IMR-90 (cell line): Measurements from ENCODE around the gene FGF4. TPM values are rescaled to one million over a fixed set of nuclear protein-coding genes. Genes with fewer than 3 reads are reported as not detected.

Source experiments
- ATAC-seq: fragments of 200-7000 bp; cut with Tn5 transposase; 2 replicates; pipeline ENCODE4 v1.9.1; 2020; ENCODE audit warnings: low read depth, mild to moderate bottlenecking, moderate library complexity
- BruUV-seq: library from RNA; stranded (reverse); fragments of 400-500 nt; replicated peaks from 2 replicates; lab custom pipeline; 2021; lab: Mats Ljungman, UMichigan
- CTCF ChIA-PET: fragments of 300-600 bp; formaldehyde crosslinking; extraction: SDS; loops from one replicate; lab custom pipeline; 2021; ENCODE audit warnings: antibody characterized with exemption; lab: Yijun Ruan, JAX
- POLR2A ChIA-PET: fragments of 300-600 bp; sonication (Branson Sonifier 250); formaldehyde crosslinking; loops from one replicate; lab custom pipeline; 2022; ENCODE audit warnings: antibody characterized with exemption; ENCODE audit not compliant: unreplicated experiment; lab: Charles Lee
- DNase-seq: peaks from one replicate; pipeline ENCODE4 v3.0.0; 2013
- H2AFZ ChIP-seq: replicated peaks from 2 replicates; pipeline ENCODE3; 2013; ENCODE audit warnings: low read length, mild to moderate bottlenecking; ENCODE audit not compliant: poor library complexity
- H2AK5ac ChIP-seq: 2 replicates; pipeline ENCODE4 v1.6.1; 2013; ENCODE audit warnings: low read depth, low read length, inconsistent platforms
- H2AK9ac ChIP-seq: replicated peaks from 2 replicates; pipeline ENCODE3; 2013; ENCODE audit warnings: mild to moderate bottlenecking, low read depth, low read length, moderate library complexity; ENCODE audit not compliant: poor library complexity
- H2BK120ac ChIP-seq: 2 replicates; pipeline ENCODE4 v1.6.1; 2013; ENCODE audit warnings: low read depth, low read length, inconsistent platforms
- H2BK15ac ChIP-seq: 3 replicates; pipeline ENCODE4 v1.6.1; 2013; ENCODE audit warnings: low read depth, low read length, inconsistent platforms
- H2BK20ac ChIP-seq: 2 replicates; pipeline ENCODE4 v1.6.1; 2013; ENCODE audit warnings: low read depth, mild to moderate bottlenecking, inconsistent platforms, low read length, moderate library complexity
- H2BK5ac ChIP-seq: 2 replicates; pipeline ENCODE4 v1.6.1; 2013; ENCODE audit warnings: mild to moderate bottlenecking, low read depth, low read length, inconsistent platforms; ENCODE audit not compliant: poor library complexity, severe bottlenecking
- H3K14ac ChIP-seq: replicated peaks from 2 replicates; pipeline ENCODE4 v1.6.1; 2013; ENCODE audit warnings: low read depth, low read length, inconsistent platforms
- H3K18ac ChIP-seq: 2 replicates; pipeline ENCODE4 v1.6.1; 2013; ENCODE audit warnings: low read depth, low read length, control low read depth
- H3K23ac ChIP-seq: 2 replicates; pipeline ENCODE4 v1.6.1; 2013; ENCODE audit warnings: low read depth, low read length, inconsistent platforms
- H3K27ac ChIP-seq: 2 replicates; pipeline ENCODE4 v1.5.1; 2013; ENCODE audit warnings: mild to moderate bottlenecking, control low read depth, low read length; ENCODE audit not compliant: insufficient read depth
- H3K27me3 ChIP-seq: 2 replicates; pipeline ENCODE4 v1.6.1; 2013; ENCODE audit warnings: low read length; ENCODE audit not compliant: control insufficient read depth, insufficient read depth
- H3K36me3 ChIP-seq: 2 replicates; pipeline ENCODE4 v1.6.1; 2013; ENCODE audit warnings: low read length, mixed read lengths; ENCODE audit not compliant: control insufficient read depth, insufficient read depth
- H3K4ac ChIP-seq: 2 replicates; pipeline ENCODE4 v1.6.1; 2013; ENCODE audit warnings: low read depth, low read length, inconsistent platforms
- H3K4me1 ChIP-seq: 2 replicates; pipeline ENCODE4 v1.6.1; 2013; ENCODE audit warnings: low read length, mixed read lengths; ENCODE audit not compliant: control insufficient read depth, insufficient read depth
- H3K4me2 ChIP-seq: 2 replicates; pipeline ENCODE4 v1.6.1; 2013; ENCODE audit warnings: low read depth, mild to moderate bottlenecking, control low read depth, low read length, moderate library complexity
- H3K4me3 ChIP-seq: 2 replicates; pipeline ENCODE4 v1.5.1; 2013; ENCODE audit warnings: low read depth, mild to moderate bottlenecking, control low read depth, low read length, moderate library complexity; ENCODE audit not compliant: insufficient read depth
- H3K56ac ChIP-seq: 2 replicates; pipeline ENCODE4 v1.6.1; 2013; ENCODE audit warnings: low read length, inconsistent platforms; ENCODE audit not compliant: insufficient read depth; ENCODE audit errors: extremely low read depth
- H3K79me1 ChIP-seq, 2 experiments: 2 replicates each; pipeline ENCODE4 v1.6.1; 2013; ENCODE audit warnings: low read length in 2 of 2, inconsistent platforms in 1 of 2, low read depth in 1 of 2
- H3K9ac ChIP-seq: 2 replicates; pipeline ENCODE4 v1.6.1; 2013; ENCODE audit warnings: low read depth, low read length, control low read depth
- H3K9me1 ChIP-seq: 2 replicates; pipeline ENCODE4 v1.6.1; 2013; ENCODE audit warnings: low read length, inconsistent platforms; ENCODE audit not compliant: insufficient read depth
- H3K9me3 ChIP-seq: 2 replicates; pipeline ENCODE4 v1.6.1; 2013; ENCODE audit warnings: low read length; ENCODE audit not compliant: control insufficient read depth, insufficient read depth
- H4K20me1 ChIP-seq: 2 replicates; pipeline ENCODE4 v1.6.1; 2013; ENCODE audit warnings: low read length, inconsistent platforms; ENCODE audit not compliant: insufficient read depth
- H4K5ac ChIP-seq: 2 replicates; pipeline ENCODE4 v1.6.1; 2013; ENCODE audit warnings: mild to moderate bottlenecking, low read depth, low read length, control low read depth
- H4K8ac ChIP-seq, 2 experiments: 2 replicates each; pipeline ENCODE4 v1.6.1; 2013; ENCODE audit warnings: low read depth in 2 of 2, low read length in 2 of 2, control low read depth in 1 of 2, inconsistent platforms in 1 of 2
- H4K91ac ChIP-seq: 2 replicates; pipeline ENCODE4 v1.6.1; 2013; ENCODE audit warnings: low read depth, low read length, inconsistent platforms; ENCODE audit not compliant: insufficient read depth
- BHLHE40 ChIP-seq: fragments of 150-350 bp; IDR thresholded peaks from 2 replicates; pipeline ENCODE4 v1.6.1; 2016; ENCODE audit warnings: mild to moderate bottlenecking, low read depth, low read length
- CEBPB ChIP-seq: IDR thresholded peaks from 2 replicates; pipeline ENCODE4 v1.6.1; 2012; ENCODE audit warnings: low read depth, low read length, improper control_type of control experiment
- CHD1 ChIP-seq: IDR thresholded peaks from 2 replicates; pipeline ENCODE4 v1.6.1; 2012; ENCODE audit warnings: low read depth, low read length, improper control_type of control experiment
- MAFK ChIP-seq: IDR thresholded peaks from 2 replicates; pipeline ENCODE4 v1.6.1; 2012; ENCODE audit warnings: low read depth, low read length, improper control_type of control experiment
- MAZ ChIP-seq: IDR thresholded peaks from 2 replicates; pipeline ENCODE4 v1.6.1; 2012; ENCODE audit warnings: low read depth, mild to moderate bottlenecking, low read length, improper control_type of control experiment, moderate library complexity, borderline replicate concordance
- MXI1 ChIP-seq: IDR thresholded peaks from 2 replicates; pipeline ENCODE4 v1.6.1; 2012; ENCODE audit warnings: low read depth, mild to moderate bottlenecking, low read length, moderate library complexity, borderline replicate concordance
- NFE2L2 ChIP-seq: fragments of 150-350 bp; IDR thresholded peaks from 2 replicates; pipeline ENCODE4 v1.6.1; 2016; ENCODE audit warnings: low read depth, mild to moderate bottlenecking, low read length
- POLR2A ChIP-seq: IDR thresholded peaks from 2 replicates; pipeline ENCODE4 v1.6.1; 2012; ENCODE audit warnings: mild to moderate bottlenecking, low read depth, low read length
- RAD21 ChIP-seq: IDR thresholded peaks from 2 replicates; pipeline ENCODE4 v1.6.1; 2012; ENCODE audit warnings: low read length, improper control_type of control experiment
- RCOR1 ChIP-seq: IDR thresholded peaks from 2 replicates; pipeline ENCODE4 v1.6.1; 2012; ENCODE audit warnings: mild to moderate bottlenecking, low read length, improper control_type of control experiment; ENCODE audit not compliant: insufficient replicate concordance
- RFX5 ChIP-seq: IDR thresholded peaks from 2 replicates; pipeline ENCODE4 v1.8.0; 2012; ENCODE audit warnings: low read depth, mild to moderate bottlenecking, low read length, moderate library complexity
- SMC3 ChIP-seq: fragments of 150-350 bp; IDR thresholded peaks from 2 replicates; pipeline ENCODE4 v1.6.1; 2016; ENCODE audit warnings: low read depth, mild to moderate bottlenecking, antibody characterized with exemption, low read length, moderate library complexity
- WGBS, 2 experiments: methylation state at CpG; one replicate each; pipeline versions ENCODE4 v1.1.5 to v1.1.7; 2013; ENCODE audit warnings: missing lambda C conversion rate in 2 of 2; ENCODE audit not compliant: insufficient read length in 1 of 2; ENCODE audit errors: extremely low coverage in 2 of 2; 5-methylcytosine and 5-hydroxymethylcytosine counted together
- dilution Hi-C: fragments of 300-500 bp; cut with HindIII; formaldehyde crosslinking; loops from one replicate; pipeline ENCODE4 v1.14.3; 2018; ENCODE audit warnings: low sequenced_read_pairs; ENCODE audit not compliant: unreplicated experiment
- in situ Hi-C: fragments of 300-500 bp; cut with MboI; formaldehyde crosslinking; loops from 3 replicates; pipeline ENCODE4 v1.14.3; 2019; ENCODE audit warnings: low sequenced_read_pairs, inconsistent platforms, mixed read lengths
- intact Hi-C: fragments of 100-400 bp; cut with micrococcal nuclease; formaldehyde crosslinking; loops from 2 replicates; pipeline ENCODE4 v1.10.0; 2022
- polyA plus RNA-seq, 3 experiments: library from polyadenylated mRNA; depleted of rRNA; stranded (reverse); fragments of >200 nt; gene quantifications; 2 replicates each; pipeline ENCODE4 v1.2.3, GENCODE V29; 2012; ENCODE audit warnings: low replicate concordance in 1 of 3
- total RNA-seq: library from RNA; depleted of rRNA; stranded (reverse); fragments of >200 nt; gene quantifications from 2 replicates; pipeline ENCODE4 v1.2.3, GENCODE V29; 2012
- TF ChIP-seq, protein P1 (sequence below): fragments of 150-350 bp; IDR thresholded peaks from 2 replicates; pipeline ENCODE4 v1.6.1; 2017; ENCODE audit warnings: mild to moderate bottlenecking, antibody characterized with exemption, low read length, low read depth
- TF ChIP-seq, protein P2 (sequence below): fragments of 150-350 bp; IDR thresholded peaks from 2 replicates; pipeline ENCODE4 v1.6.1; 2016; ENCODE audit warnings: low read depth, mild to moderate bottlenecking, low read length, moderate library complexity, borderline replicate concordance

FGF4 gene
- total and polyA plus RNA-seq, 2 of the 4 experiments (the other 2 are of a cell fraction), result not detected

DNA sequence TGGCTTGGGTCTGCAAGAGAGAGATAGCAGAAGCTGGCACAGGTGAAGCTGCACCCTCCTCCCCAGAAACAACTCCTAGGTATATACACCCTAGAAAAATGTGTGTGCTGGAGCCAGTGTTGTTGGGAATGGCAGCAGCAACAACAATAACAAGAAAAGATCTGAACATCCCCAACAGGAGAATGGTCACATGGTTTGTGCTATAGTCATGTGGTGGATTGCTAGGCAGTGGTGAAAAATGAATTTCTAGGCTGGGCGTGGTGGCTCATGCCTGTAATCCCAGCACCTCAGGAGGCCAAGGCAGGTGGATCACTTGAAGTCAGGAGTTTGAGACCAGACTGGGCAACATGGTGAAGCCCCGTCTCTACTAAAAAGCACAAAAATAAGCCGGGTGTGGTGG, 40.3 kb downstream of the FGF4 start:
- peaks cover 23% of the 10 kb centered on the region for H3K27me3 ChIP-seq
- no peak overlapping the region for H2BK5ac ChIP-seq
- no peaks in the 10 kb centered on the region for H3K4me1 ChIP-seq
- no peak overlapping the region for H3K18ac ChIP-seq
- H3K4me2 ChIP-seq, result no peak overlapping the region
- BruUV-seq, result no TSS peak
- H4K91ac ChIP-seq, result no peak overlapping the region
- no peak overlapping the region for H4K8ac ChIP-seq
- ChIA-PET POLR2A (no interaction called here), CTCF (no interaction called here)
- DNase-seq, result no peak
- H3K56ac ChIP-seq, result no peak overlapping the region
- intact Hi-C loops, result no loop called here
- no peak overlapping the region for H2BK120ac ChIP-seq
- H2AK9ac ChIP-seq, result no peak overlapping the region
- 71% methylated on average over 3 of the region's 3 CpGs; no CpG with 5 or more reads in 1 of the 2 experiments for WGBS, 2 experiments
- no peak overlapping the region for H3K9ac ChIP-seq
- H4K20me1 ChIP-seq, result no peaks in the 10 kb centered on the region
- H3K23ac ChIP-seq, result no peak overlapping the region
- dilution Hi-C loops, result no loop called here
- H3K4me3 ChIP-seq, result no peak overlapping the region
- H4K5ac ChIP-seq, result no peak overlapping the region
- H2BK20ac ChIP-seq, result no peak overlapping the region
- no peak overlapping the region for H3K14ac ChIP-seq
- in situ Hi-C loops, result no loop called here
- no peak overlapping the region for H2AK5ac ChIP-seq
- H2BK15ac ChIP-seq, result no peak overlapping the region
- H3K36me3 ChIP-seq, result no peaks in the 10 kb centered on the region
- TF ChIP-seq RFX5 (no peak), POLR2A (no peak), RAD21 (no peak), MAFK (no peak), BHLHE40 (no peak), CHD1 (no peak), RCOR1 (no peak), SMC3 (no peak), MXI1 (no peak), CEBPB (no peak), MAZ (no peak), NFE2L2 (no peak)
- TF ChIP-seq, protein P1, sequence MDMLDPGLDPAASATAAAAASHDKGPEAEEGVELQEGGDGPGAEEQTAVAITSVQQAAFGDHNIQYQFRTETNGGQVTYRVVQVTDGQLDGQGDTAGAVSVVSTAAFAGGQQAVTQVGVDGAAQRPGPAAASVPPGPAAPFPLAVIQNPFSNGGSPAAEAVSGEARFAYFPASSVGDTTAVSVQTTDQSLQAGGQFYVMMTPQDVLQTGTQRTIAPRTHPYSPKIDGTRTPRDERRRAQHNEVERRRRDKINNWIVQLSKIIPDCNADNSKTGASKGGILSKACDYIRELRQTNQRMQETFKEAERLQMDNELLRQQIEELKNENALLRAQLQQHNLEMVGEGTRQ, result no peak
- TF ChIP-seq, protein P2, sequence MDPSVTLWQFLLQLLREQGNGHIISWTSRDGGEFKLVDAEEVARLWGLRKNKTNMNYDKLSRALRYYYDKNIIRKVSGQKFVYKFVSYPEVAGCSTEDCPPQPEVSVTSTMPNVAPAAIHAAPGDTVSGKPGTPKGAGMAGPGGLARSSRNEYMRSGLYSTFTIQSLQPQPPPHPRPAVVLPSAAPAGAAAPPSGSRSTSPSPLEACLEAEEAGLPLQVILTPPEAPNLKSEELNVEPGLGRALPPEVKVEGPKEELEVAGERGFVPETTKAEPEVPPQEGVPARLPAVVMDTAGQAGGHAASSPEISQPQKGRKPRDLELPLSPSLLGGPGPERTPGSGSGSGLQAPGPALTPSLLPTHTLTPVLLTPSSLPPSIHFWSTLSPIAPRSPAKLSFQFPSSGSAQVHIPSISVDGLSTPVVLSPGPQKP, result no peak
- no peak overlapping the region for H2AFZ ChIP-seq
- no peak for ATAC-seq
- peaks cover 19% of the 10 kb centered on the region for H3K9me3 ChIP-seq
- no peak overlapping the region for H3K27ac ChIP-seq
- H3K9me1 ChIP-seq, result no peaks in the 10 kb centered on the region
- H3K4ac ChIP-seq, result no peak overlapping the region
- H3K79me1 ChIP-seq, result no peaks in the 10 kb centered on the region
